ENCODE data around the gene ZAP70. TPM values are rescaled to one million over a fixed set of nuclear protein-coding genes. Genes with fewer than 3 reads are reported as not detected.
A peak's percentile ranks its signal among the peaks of the same experiment; 100 is the strongest.

Gene ZAP70
- total RNA-seq, 2 donors from 2014 or later, result 2.4 to 2.8 TPM

- intact Hi-C loops (cut with DNase I), result loop anchor here in 1 of 2 donors (5.0 kb wide), 1 partner anchor 1602 kb away; no protein-coding TSS in a partner anchor
- peak; percentile 81 for DNase-seq (ENCODE audit: low spot score)
Observed at GRCh38 chr2:97740590-97741182, 27.3 kb downstream of the ZAP70 start.

- DNase-seq (ENCODE audit: low spot score), result peak; percentile 70
- intact Hi-C loops (cut with DNase I), result loop anchor here in 1 of 2 donors (5.0 kb wide), 1 partner anchor 1601 kb away; no protein-coding TSS in a partner anchor
Observed at GRCh38 chr2:97741251-97741650, 27.9 kb downstream of the ZAP70 start.

- DNase-seq (ENCODE audit: low spot score), result peak; percentile 40
- intact Hi-C loops (cut with DNase I), result loop anchor here in 1 of 2 donors (5.0 kb wide), 1 partner anchor 1601 kb away; no protein-coding TSS in a partner anchor
Observed at GRCh38 chr2:97741686-97742085, 28.3 kb downstream of the ZAP70 start.

GRCh38 chr2:97742381-97742847 lies 29.0 kb downstream of the ZAP70 start:
- DNase-seq (ENCODE audit: low spot score), result peak; percentile 28
- intact Hi-C loops (cut with DNase I), result loop anchor here in 1 of 2 donors (5.0 kb wide), 1 partner anchor 1600 kb away; no protein-coding TSS in a partner anchor

GRCh38 chr2:97743913-97744312 lies 30.5 kb downstream of the ZAP70 start:
- intact Hi-C loops (cut with DNase I), result loop anchor here in 1 of 2 donors (5.0 kb wide), 1 partner anchor 1598 kb away; no protein-coding TSS in a partner anchor
- DNase-seq (ENCODE audit: low spot score), result peak; percentile 34

DNA sequence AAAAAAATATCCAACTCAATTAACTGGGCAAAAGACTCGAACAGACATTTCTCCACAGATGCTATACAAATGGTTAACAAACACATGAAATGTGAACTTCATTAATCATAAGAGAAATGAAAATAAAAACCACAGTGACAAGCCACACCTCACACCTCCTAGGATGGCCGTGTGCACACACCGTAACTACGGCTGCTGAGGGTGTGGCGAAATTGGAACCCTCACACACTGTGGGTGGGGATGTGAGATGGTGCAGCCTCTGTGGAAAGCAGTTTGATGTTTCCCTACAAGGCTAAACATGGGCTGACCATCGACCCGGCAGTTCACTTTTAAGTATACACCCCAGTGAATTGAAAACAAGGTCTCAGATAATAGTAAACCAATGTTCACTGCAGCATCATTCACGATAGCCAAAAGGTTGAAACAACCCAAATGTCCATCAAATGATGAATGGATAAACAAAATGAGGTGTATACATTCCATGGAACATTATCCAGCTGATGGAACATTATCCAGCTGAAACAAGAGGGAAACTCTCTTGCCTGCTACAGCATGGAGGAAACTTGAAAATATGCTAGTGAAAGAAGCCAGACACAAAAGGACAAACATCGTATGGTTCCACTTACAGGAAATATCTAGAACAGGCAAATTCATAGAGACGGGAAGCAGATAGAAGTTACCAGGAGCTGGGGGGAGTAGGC lies 32.2 kb downstream of the ZAP70 start:
- DNase-seq (ENCODE audit: low spot score), result peak; percentile 28
- intact Hi-C loops (cut with DNase I), result no loop called here

DNA sequence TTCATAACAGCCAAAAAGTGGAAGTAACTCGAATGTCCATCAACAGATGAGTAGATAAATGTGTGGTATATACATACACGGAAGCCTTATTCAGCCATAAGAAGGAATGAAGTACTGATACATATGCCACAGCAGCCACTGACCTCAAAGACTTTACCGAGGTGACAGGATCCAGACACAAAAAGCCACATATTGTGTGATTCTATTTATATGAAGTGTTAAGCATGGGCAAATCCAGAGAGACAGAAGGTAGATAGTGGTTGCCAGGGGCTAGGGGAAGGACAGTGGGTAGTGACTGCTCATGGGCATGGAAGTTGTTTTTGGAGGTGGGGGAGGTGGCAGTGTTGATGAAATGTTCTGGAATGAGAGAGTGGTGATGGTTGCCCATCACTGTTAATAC lies 33.9 kb downstream of the ZAP70 start:
- intact Hi-C loops (cut with DNase I), result no loop called here
- peak; percentile 7 for DNase-seq (ENCODE audit: low spot score)

GRCh38 chr2:97747716-97748115 lies 34.3 kb downstream of the ZAP70 start:
- DNase-seq (ENCODE audit: low spot score), result no peak
- intact Hi-C loops (cut with DNase I), result no loop called here

GRCh38 chr2:97749581-97749980 lies 36.2 kb downstream of the ZAP70 start:
- DNase-seq (ENCODE audit: low spot score), result peak; percentile 67
- intact Hi-C loops (cut with DNase I), result no loop called here

DNA sequence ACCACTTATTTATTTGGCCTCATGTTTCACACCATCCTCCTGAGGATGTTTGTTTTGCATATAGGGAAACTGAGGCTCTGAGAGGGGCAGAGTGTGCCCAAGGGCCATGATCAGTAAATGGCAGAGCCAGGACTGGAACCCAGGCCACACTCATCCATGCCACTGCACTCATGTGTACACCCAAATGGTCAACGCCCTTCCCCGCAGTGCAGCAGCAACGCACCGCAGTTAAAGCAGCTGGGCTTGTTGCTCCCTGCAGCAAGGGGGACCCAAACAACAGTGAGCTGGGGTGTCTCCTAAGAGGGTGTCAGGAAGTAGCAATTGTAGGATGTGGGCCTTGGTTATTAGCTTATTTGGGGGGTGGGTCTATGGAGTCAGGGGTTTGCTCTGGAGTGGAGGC lies 36.6 kb downstream of the ZAP70 start:
- peak; percentile 59 for DNase-seq (ENCODE audit: low spot score)
- intact Hi-C loops (cut with DNase I), result no loop called here

GRCh38 chr2:97751752-97752151 lies 38.4 kb downstream of the ZAP70 start:
- intact Hi-C loops (cut with DNase I), result no loop called here
- peak; percentile 20 for DNase-seq (ENCODE audit: low spot score)

- intact Hi-C loops (cut with DNase I), result no loop called here
- DNase-seq (ENCODE audit: low spot score), result no peak
Observed at GRCh38 chr2:97752342-97753334, 39.3 kb downstream of the ZAP70 start.

DNA sequence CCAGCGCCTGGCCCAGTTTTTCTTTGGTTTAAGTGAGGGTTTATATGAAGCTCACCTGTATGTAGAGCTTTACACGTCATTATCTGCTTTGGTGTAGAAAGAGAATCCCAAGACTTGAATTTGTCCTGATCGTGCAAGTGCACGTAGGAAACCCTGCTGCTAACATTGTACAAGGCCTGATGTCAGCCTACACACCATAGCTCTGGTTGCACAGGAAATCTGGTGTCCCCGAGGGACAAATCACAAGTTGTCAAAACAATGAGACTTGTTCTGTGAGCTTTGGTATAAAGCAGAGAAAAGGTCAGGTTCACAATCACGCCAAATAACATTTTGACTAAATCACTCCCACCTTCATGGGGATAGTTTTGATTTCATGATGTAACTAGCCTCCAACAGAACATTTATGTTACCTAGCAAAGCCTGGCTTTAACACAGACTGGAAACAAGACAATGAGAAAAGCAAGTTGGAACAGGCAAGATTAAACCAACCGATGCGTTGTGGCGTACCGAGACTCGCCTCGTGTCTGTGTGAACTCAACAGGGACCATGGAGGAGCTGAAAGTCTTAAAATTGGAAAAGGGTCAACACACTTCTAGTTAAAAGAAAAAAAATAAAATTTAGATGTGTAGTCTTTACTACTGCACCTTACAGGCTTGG lies 41.4 kb downstream of the ZAP70 start:
- DNase-seq (ENCODE audit: low spot score), result no peak
- intact Hi-C loops (cut with DNase I), result no loop called here

GRCh38 chr2:97755491-97755890 lies 42.1 kb downstream of the ZAP70 start:
- intact Hi-C loops (cut with DNase I), result no loop called here
- DNase-seq (ENCODE audit: low spot score), result peak; percentile 26

GRCh38 chr2:97757062-97757461 lies 43.7 kb downstream of the ZAP70 start:
- intact Hi-C loops (cut with DNase I), result no loop called here
- DNase-seq (ENCODE audit: low spot score), result peak; percentile 31

DNA sequence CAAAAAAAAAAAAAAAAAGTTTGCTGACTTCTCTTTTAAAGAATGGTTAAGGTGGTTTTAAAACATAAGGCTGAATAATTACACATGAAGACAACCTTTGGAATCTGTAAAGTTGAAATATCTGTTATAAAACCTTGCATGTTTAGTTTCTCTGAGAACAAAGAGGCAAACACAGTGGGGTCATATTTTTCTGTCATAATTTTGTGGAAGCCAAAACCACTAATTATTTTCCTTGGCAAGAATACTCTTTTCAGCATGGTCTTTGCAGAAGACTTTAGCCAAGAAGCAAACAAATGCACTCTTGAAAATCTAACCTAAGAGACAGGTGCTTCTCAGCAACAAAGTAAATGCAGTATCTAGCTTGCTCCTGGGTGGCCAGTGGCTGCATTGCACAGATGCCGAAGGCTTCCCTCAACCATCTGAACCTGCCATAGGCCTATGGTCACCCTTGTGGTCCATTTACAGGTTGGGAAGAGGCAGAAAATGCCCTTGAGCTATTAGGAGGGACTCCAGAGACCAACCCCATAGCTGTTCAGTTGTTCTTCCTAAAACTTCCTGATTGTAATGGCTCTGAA lies 44.8 kb downstream of the ZAP70 start:
- no peak for DNase-seq (ENCODE audit: low spot score)
- intact Hi-C loops (cut with DNase I), result no loop called here

DNA sequence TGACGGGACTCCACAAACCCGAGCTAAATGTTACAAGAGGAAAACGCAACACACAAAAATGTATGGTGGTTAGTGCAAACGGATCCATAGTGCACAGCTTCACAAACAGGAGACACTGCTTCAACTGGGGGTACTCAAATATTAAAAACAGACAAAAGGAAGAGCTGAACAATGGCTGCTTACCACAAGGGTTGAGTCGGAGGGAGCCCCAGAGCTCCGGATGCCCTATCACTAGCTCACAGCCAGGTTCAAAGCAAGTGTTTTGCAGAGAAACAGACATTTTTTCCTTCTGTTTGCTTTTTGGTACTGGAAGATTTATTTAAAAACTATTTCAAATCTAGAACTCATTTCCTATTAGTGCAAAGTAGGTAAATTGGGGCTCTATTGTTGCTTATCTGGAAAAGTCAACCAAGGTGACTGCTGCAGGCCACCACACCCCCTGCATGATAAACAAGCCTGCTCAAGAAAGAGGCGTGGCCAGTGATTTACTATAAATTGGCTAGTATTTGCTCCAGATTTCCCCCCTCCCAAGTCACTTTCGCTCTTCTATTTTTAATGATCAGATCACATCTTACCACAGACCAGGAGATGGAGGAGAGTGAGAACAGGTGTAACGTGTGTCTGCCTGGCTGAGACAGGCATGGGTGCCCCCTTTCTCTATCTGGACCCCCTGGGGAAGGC lies 46.5 kb downstream of the ZAP70 start:
- DNase-seq (ENCODE audit: low spot score), result no peak
- intact Hi-C loops (cut with DNase I), result no loop called here

GRCh38 chr2:97760480-97761049 lies 47.2 kb downstream of the ZAP70 start:
- DNase-seq (ENCODE audit: low spot score), result no peak
- intact Hi-C loops (cut with DNase I), result no loop called here
